Osteoblast (primary cell): ENCODE measurements around the gene GH1. TPM values are rescaled to one million over a fixed set of nuclear protein-coding genes. Genes with fewer than 3 reads are reported as not detected.
"Not testable (repeated sequence)": the region's sequence is repeated elsewhere in the genome, so short reads cannot be mapped to it uniquely, and the experiment has no call there.

Experiments
- DNase-seq: peaks from one replicate; pipeline ENCODE4 v3.0.0; 2011; ENCODE audit warnings: low spot score, mixed read lengths; ENCODE audit not compliant: insufficient read length; ENCODE audit errors: missing footprints
- H2AFZ ChIP-seq: 2 replicates; pipeline ENCODE4 v1.6.0; 2011; ENCODE audit warnings: mild to moderate bottlenecking, low read length
- H3K27ac ChIP-seq: 2 replicates; pipeline ENCODE4 v1.5.1; 2011; ENCODE audit warnings: mild to moderate bottlenecking, low read depth, low read length, moderate library complexity
- H3K27me3 ChIP-seq: 2 replicates; pipeline ENCODE4 v1.6.0; 2012; ENCODE audit warnings: mild to moderate bottlenecking, control low read depth, inconsistent platforms, low read length, moderate library complexity; ENCODE audit not compliant: insufficient read depth
- H3K36me3 ChIP-seq: 2 replicates; pipeline ENCODE4 v1.5.1; 2011; ENCODE audit warnings: mild to moderate bottlenecking, low read length, control low read depth, moderate library complexity; ENCODE audit not compliant: insufficient read depth
- H3K4me1 ChIP-seq: 2 replicates; pipeline ENCODE4 v1.5.1; 2011; ENCODE audit warnings: mild to moderate bottlenecking, low read length, control low read depth, moderate library complexity; ENCODE audit not compliant: insufficient read depth
- H3K4me2 ChIP-seq: 2 replicates; pipeline ENCODE4 v1.6.0; 2011; ENCODE audit warnings: mild to moderate bottlenecking, low read length; ENCODE audit not compliant: insufficient read depth
- H3K4me3 ChIP-seq: fragments of 200-600 bp; sonication (generic); 3 replicates; pipeline ENCODE4 v1.5.1; 2012; ENCODE audit warnings: mild to moderate bottlenecking, low read length, inconsistent platforms; ENCODE audit not compliant: insufficient read depth
- H3K79me2 ChIP-seq: 2 replicates; pipeline ENCODE4 v1.6.0; 2012; ENCODE audit warnings: mild to moderate bottlenecking, low read length, control low read depth, inconsistent platforms; ENCODE audit not compliant: insufficient read depth
- H3K9me3 ChIP-seq: 2 replicates; pipeline ENCODE4 v1.5.1; 2011; ENCODE audit warnings: low read depth, low read length, control low read depth
- H4K20me1 ChIP-seq: 2 replicates; pipeline ENCODE4 v1.6.0; 2012; ENCODE audit warnings: mild to moderate bottlenecking, low read length, control low read depth; ENCODE audit not compliant: insufficient read depth
- small RNA-seq: library from RNA; depleted of rRNA; stranded (forward); fragments of <200 nt; gene quantifications from one replicate; pipeline ENCODE3, GENCODE V24; 2012
- total RNA-seq: library from RNA; depleted of rRNA; stranded (reverse); fragments of >200 nt; gene quantifications from 2 replicates; pipeline ENCODE4 v1.2.3, GENCODE V29; 2012
- TF ChIP-seq, protein P1 (sequence below): IDR thresholded peaks from 2 replicates; pipeline ENCODE4 v1.5.1; 2011; ENCODE audit warnings: mild to moderate bottlenecking, low read depth, low read length, moderate library complexity; ENCODE audit errors: extremely low read depth

Gene GH1
- total RNA-seq, 1 donor: not detected

DNA sequence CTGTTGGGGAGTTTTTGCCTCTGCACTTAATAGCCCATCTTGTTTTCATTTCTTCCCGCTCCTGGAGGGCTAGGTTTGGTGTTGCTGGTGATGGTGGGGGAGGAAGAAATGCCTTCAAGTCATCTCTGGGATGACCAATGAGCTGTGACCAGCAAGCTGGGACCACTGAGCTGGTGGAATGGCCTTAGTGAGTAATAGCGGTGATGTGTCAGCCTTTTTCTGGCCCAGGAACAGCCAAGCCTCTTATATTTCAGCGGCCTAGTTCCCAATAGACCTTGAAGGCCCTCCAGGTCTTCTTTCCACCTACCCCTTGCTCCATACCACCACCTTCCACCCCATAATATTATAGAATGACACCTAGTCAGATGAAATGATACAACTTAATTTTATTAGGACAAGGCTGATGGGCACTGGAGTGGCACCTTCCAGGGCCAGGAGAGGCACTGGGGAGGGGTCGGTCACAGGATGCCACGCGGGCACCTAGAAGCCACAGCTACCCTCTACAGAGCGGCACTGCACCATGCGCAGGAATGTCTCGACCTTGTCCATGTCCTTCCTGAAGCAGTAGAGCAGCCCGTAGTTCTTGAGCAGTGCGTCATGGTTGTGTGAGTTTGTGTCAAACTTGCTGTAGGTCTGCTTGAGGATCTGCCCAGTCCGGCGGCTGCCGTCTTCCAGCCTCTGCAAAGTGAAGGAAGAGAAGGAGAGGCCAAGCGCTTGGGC is 46.8 kb downstream of the GH1 start:
- not testable (repeated sequence) for H3K4me1 ChIP-seq, H4K20me1 ChIP-seq, H3K36me3 ChIP-seq, H3K9me3 ChIP-seq, H3K79me2 ChIP-seq, H3K4me3 ChIP-seq, H3K27me3 ChIP-seq, H2AFZ ChIP-seq, H3K4me2 ChIP-seq, H3K27ac ChIP-seq
- peak; percentile 31 for DNase-seq

DNA sequence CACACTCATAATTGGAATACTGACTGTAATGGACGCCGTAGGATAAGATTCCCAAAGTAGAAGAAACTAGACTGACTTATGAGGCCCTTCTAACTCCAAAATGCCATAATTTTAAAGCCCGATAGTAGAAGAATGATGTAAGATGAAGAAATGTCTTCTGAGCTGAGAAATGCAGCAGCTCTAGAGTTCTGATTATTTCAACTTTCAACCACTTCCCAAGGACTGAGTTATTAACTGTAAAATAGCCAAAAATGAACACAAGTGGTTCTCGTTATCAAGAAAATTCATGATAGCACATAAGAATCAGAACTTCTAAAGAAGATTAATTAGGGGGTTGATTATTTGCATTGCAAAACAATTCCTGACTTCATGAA is 48.4 kb downstream of the GH1 start:
- not testable (repeated sequence) for H3K27me3 ChIP-seq, H3K79me2 ChIP-seq, DNase-seq, H3K27ac ChIP-seq, H3K4me1 ChIP-seq, H4K20me1 ChIP-seq, H2AFZ ChIP-seq, H3K4me3 ChIP-seq, H3K36me3 ChIP-seq, H3K4me2 ChIP-seq, H3K9me3 ChIP-seq

DNA sequence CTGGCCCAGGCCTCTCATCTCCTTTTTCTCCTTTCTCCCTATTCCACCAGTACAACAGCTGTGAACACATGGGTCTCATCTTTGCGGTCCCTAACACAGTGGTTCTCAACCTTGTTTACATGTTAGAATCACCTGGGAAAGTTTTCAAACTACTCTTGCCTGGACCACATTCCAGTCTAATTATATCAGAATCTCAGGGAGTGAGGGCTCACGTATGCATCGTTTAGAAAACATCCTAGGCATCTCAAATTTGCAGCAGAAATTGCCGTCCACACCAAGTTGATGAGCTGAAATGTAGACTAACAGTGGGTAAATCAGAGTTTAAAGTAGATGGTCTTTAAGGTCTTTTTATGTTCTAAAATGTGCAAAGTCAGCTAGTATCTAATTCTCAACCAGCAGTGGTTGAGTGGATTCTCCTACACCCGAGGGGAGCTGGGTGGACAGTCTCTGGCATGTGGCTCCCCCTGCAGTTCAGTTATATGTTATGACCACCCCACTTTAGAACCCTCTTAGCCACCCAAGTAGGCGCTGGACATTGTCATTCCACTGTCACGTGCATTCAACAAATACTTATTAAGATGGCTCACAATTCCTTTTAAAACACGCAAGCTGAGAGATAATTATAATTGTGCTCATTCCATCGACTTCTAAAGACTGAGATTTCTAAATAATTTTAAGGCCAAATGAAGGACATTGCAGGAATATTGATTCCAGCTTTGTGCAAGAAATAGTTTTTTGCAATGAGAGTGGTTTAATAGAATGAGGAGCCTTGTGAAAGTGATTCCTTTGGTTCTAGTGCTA is 48.9 kb downstream of the GH1 start:
- not testable (repeated sequence) for H3K4me1 ChIP-seq, H3K36me3 ChIP-seq, H3K9me3 ChIP-seq, H4K20me1 ChIP-seq, H3K79me2 ChIP-seq, H3K27ac ChIP-seq, H2AFZ ChIP-seq, H3K4me2 ChIP-seq, DNase-seq, H3K4me3 ChIP-seq, H3K27me3 ChIP-seq
- TF ChIP-seq, protein P1, sequence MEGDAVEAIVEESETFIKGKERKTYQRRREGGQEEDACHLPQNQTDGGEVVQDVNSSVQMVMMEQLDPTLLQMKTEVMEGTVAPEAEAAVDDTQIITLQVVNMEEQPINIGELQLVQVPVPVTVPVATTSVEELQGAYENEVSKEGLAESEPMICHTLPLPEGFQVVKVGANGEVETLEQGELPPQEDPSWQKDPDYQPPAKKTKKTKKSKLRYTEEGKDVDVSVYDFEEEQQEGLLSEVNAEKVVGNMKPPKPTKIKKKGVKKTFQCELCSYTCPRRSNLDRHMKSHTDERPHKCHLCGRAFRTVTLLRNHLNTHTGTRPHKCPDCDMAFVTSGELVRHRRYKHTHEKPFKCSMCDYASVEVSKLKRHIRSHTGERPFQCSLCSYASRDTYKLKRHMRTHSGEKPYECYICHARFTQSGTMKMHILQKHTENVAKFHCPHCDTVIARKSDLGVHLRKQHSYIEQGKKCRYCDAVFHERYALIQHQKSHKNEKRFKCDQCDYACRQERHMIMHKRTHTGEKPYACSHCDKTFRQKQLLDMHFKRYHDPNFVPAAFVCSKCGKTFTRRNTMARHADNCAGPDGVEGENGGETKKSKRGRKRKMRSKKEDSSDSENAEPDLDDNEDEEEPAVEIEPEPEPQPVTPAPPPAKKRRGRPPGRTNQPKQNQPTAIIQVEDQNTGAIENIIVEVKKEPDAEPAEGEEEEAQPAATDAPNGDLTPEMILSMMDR: peak; percentile 36

Small RNA genes lying within 50 kb of the gene (small RNA-seq; reads per million reads assigned to genes)
- gene AC040958.1: not detected
- gene AC127029.1: not detected
- gene GH1: not detected

Other genes with a start within 250 kb of the GH1 start
- gene LIMD2, start 218.7 kb downstream of the GH1 start, total RNA-seq: 4.3 and 5.9 TPM in 2 replicates
- gene STRADA, start 177.0 kb downstream of the GH1 start, total RNA-seq: 29.7 and 35.4 TPM in 2 replicates
- gene CCDC47, start 145.2 kb downstream of the GH1 start, total RNA-seq: 69.0 and 77.1 TPM in 2 replicates
- gene DDX42, start 144.7 kb downstream of the GH1 start, total RNA-seq: 69.0 and 77.4 TPM in 2 replicates
- 34.0 and 36.5 TPM in 2 replicates for gene PSMC5, start 91.4 kb downstream of the GH1 start, total RNA-seq
- gene FTSJ3, start 91.2 kb downstream of the GH1 start, total RNA-seq: 43.0 and 45.2 TPM in 2 replicates
- gene SMARCD2, start 76.2 kb downstream of the GH1 start, total RNA-seq: 53.9 and 54.8 TPM in 2 replicates
- gene CSH2, start 45.2 kb downstream of the GH1 start, total RNA-seq: not detected in 2 replicates
- gene GH2, start 36.9 kb downstream of the GH1 start, total RNA-seq: not detected in 2 replicates
- not detected in 2 replicates for gene CSH1, start 22.3 kb downstream of the GH1 start, total RNA-seq
- not detected in 2 replicates for gene CSHL1, start 7.6 kb downstream of the GH1 start, total RNA-seq
- gene CD79B, start 13.5 kb upstream of the GH1 start, total RNA-seq: 0.36 and 0.59 TPM in 2 replicates
- gene SCN4A, start 54.1 kb upstream of the GH1 start, total RNA-seq: under 0.01 TPM in 1 of 2 replicates, not detected in the other
- gene PRR29, start 79.5 kb upstream of the GH1 start, total RNA-seq: 0.36 and 0.88 TPM in 2 replicates
- 6.5 and 8.5 TPM in 2 replicates for gene ICAM2, start 101.8 kb upstream of the GH1 start, total RNA-seq
- gene ERN1, start 211.3 kb upstream of the GH1 start, total RNA-seq: 12.1 and 12.7 TPM in 2 replicates